Panc1 (cell line): ENCODE measurements around the gene PLEKHA7. TPM values are rescaled to one million over a fixed set of nuclear protein-coding genes. Genes with fewer than 3 reads are reported as not detected.

Experiments
- ATAC-seq: fragments of 200-7000 bp; cut with Tn5 transposase; 2 replicates; pipeline ENCODE4 v1.9.1; 2020; ENCODE audit warnings: mild to moderate bottlenecking, moderate library complexity
- BruUV-seq: library from RNA; stranded (reverse); fragments of 400-500 nt; replicated peaks from 2 replicates; lab custom pipeline; 2021; lab: Mats Ljungman, UMichigan
- CTCF ChIA-PET: fragments of 300-600 bp; sonication (Branson Sonifier 250); formaldehyde crosslinking; loops from one replicate; lab custom pipeline; 2022; ENCODE audit warnings: antibody characterized with exemption; lab: Charles Lee
- POLR2A ChIA-PET: fragments of 300-600 bp; sonication (Branson Sonifier 250); formaldehyde crosslinking; loops from one replicate; lab custom pipeline; 2022; ENCODE audit warnings: antibody characterized with exemption; lab: Charles Lee
- DNase-seq: peaks from one replicate; pipeline ENCODE4 v3.0.0-alpha.2; 2010; ENCODE audit warnings: low read depth, low spot score
- H3K27ac ChIP-seq: 2 replicates; pipeline ENCODE4 v1.5.1; 2011; ENCODE audit warnings: mild to moderate bottlenecking, low read length, inconsistent platforms
- H3K27me3 ChIP-seq: fragments of 200-500 bp; sonication (Bioruptor generic); 2 replicates; pipeline ENCODE4 v1.6.0; 2014; ENCODE audit warnings: low read length, inconsistent platforms; ENCODE audit not compliant: control insufficient read depth, insufficient read depth
- H3K36me3 ChIP-seq: fragments of 200-500 bp; sonication (Bioruptor generic); 2 replicates; pipeline ENCODE4 v1.5.1; 2014; ENCODE audit warnings: inconsistent platforms, mild to moderate bottlenecking, low read length, moderate library complexity; ENCODE audit not compliant: control insufficient read depth, insufficient read depth
- H3K4me1 ChIP-seq: 2 replicates; pipeline ENCODE4 v1.5.1; 2011; ENCODE audit warnings: inconsistent platforms, mild to moderate bottlenecking, low read length, moderate library complexity; ENCODE audit not compliant: control insufficient read depth, insufficient read depth
- H3K4me3 ChIP-seq, 2 experiments: 2 replicates each; pipeline ENCODE4 v1.5.1; 2011 to 2012; ENCODE audit warnings: low read depth in 2 of 2, low read length in 2 of 2, mild to moderate bottlenecking in 2 of 2, inconsistent platforms in 1 of 2, moderate library complexity in 1 of 2
- H3K9me3 ChIP-seq: fragments of 200-500 bp; sonication (Bioruptor generic); 2 replicates; pipeline ENCODE4 v1.5.1; 2014; ENCODE audit warnings: low read depth, mild to moderate bottlenecking, inconsistent platforms, low read length, moderate library complexity; ENCODE audit not compliant: control insufficient read depth, insufficient read depth
- CTCF ChIP-seq: fragments of 450-650 bp; IDR thresholded peaks from 2 replicates; pipeline ENCODE4 v1.5.1; 2017; ENCODE audit warnings: mild to moderate bottlenecking
- POLR2AphosphoS5 ChIP-seq: IDR thresholded peaks from 2 replicates; pipeline ENCODE4 v1.6.1; 2012; ENCODE audit warnings: mild to moderate bottlenecking, low read depth, low read length, moderate library complexity
- REST ChIP-seq, 2 experiments: IDR thresholded peaks; 2 replicates each; pipeline ENCODE4 v1.6.1; 2011 to 2012; ENCODE audit warnings: low read depth in 2 of 2, control low read depth in 1 of 2, low read length in 1 of 2, mild to moderate bottlenecking in 1 of 2, moderate library complexity in 1 of 2; ENCODE audit not compliant: insufficient read depth in 1 of 2
- SIN3A ChIP-seq: IDR thresholded peaks from 2 replicates; pipeline ENCODE4 v1.6.1; 2012; ENCODE audit warnings: low read depth, mild to moderate bottlenecking, low read length, moderate library complexity, borderline replicate concordance; ENCODE audit not compliant: insufficient read depth
- TCF7L2 ChIP-seq: IDR thresholded peaks from 2 replicates; pipeline ENCODE4 v1.6.1; 2011; ENCODE audit warnings: mild to moderate bottlenecking, low read depth, low read length, inconsistent platforms
- in situ Hi-C: cut with HindIII; loops from 2 replicates; pipeline ENCODE4 v1.10.0; 2016; ENCODE audit warnings: low sequenced_read_pairs, low pct_unique_long_range_greater_than_20kb
- intact Hi-C: fragments of 100-400 bp; cut with micrococcal nuclease; formaldehyde crosslinking; loops from one replicate; pipeline ENCODE4 v1.10.0; 2022; ENCODE audit not compliant: unreplicated experiment
- total RNA-seq: library from RNA; stranded (reverse); gene quantifications from one replicate; pipeline ENCODE4 v1.2.1, GENCODE V29; 2021; ENCODE audit not compliant: unreplicated experiment

The PLEKHA7 gene
- total RNA-seq, 1 experiment from 2014 or later: 11.6 TPM

GRCh38 chr11:16891165-16891564, 123.0 kb downstream of the PLEKHA7 start:
- Histone ChIP-seq H3K4me1 (peaks cover 6% of the 10 kb centered on the region; the same call in 1 of the 2 replicates), H3K36me3 (no peaks in the 10 kb centered on the region), H3K27ac (no peak overlapping the region), H3K27me3 (no peaks in the 10 kb centered on the region), H3K9me3 (peaks cover 4% of the 10 kb centered on the region; the same call in 1 of the 2 replicates), H3K4me3 (no peak overlapping the region)
- intact Hi-C loops (no loop called here), in situ Hi-C loops (no loop called here)
- no TSS peak for BruUV-seq
- ATAC-seq (no peak), DNase-seq (no peak)
- ChIA-PET CTCF (no interaction called here), POLR2A (no interaction called here)
- TF ChIP-seq CTCF (no peak), TCF7L2 (no peak), REST (IDR thresholded peaks at IDR 0.05; ENCODE audit: insufficient read depth in 1 of 2, low read depth in 2 of 2, low read length in 1 of 2) (no peak), SIN3A (no peak), POLR2AphosphoS5 (no peak)

DNA sequence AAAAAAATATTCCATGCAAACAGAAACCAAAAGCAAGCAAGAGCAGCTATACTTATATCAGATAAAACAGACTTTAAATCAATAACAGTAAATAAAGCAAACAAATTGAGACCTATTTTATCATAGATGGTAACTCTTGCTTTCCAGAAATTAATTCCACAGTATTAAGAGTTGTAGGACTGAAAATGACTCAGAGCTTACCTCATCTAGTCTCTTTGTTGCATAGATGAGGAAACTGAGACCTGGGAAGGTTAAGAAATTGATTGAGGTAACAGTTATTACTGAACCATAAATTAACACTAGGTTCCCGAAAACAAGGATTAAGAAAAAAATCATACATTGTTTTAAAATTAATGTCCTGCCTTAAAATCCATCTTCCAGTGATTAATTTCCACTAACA, 123.8 kb downstream of the PLEKHA7 start:
- DNase-seq (no peak), ATAC-seq (no peak)
- no peak for TF ChIP-seq CTCF
- TF ChIP-seq REST (IDR thresholded peaks at IDR 0.05; ENCODE audit: insufficient read depth in 1 of 2, low read depth in 2 of 2, low read length in 1 of 2): no peak
- no peak for TF ChIP-seq SIN3A
- TF ChIP-seq TCF7L2: no peak
- no peak for TF ChIP-seq POLR2AphosphoS5
- intact Hi-C loops: no loop called here
- peaks cover 6% of the 10 kb centered on the region; the same call in 1 of the 2 replicates for H3K4me1 ChIP-seq
- H3K36me3 ChIP-seq: no peaks in the 10 kb centered on the region
- ChIA-PET POLR2A (interaction anchor here (0.6 kb wide), 1 partner anchor 959 kb away, joined by 3 read pairs; no protein-coding TSS in a partner anchor), CTCF (no interaction called here)
- H3K9me3 ChIP-seq: peaks cover 4% of the 10 kb centered on the region; the same call in 1 of the 2 replicates
- H3K4me3 ChIP-seq: no peak overlapping the region
- in situ Hi-C loops: no loop called here
- H3K27ac ChIP-seq: no peak overlapping the region
- no peaks in the 10 kb centered on the region for H3K27me3 ChIP-seq
- BruUV-seq: no TSS peak
